Vagina (tissue), 2 donors: ENCODE data around the gene AFAP1. TPM values are rescaled to one million over a fixed set of nuclear protein-coding genes. Genes with fewer than 3 reads are reported as not detected.

Experiments
- DNase-seq, 2 donors: peaks; one replicate each; pipeline ENCODE4 v3.0.0-alpha.2; 2017; ENCODE audit errors: extremely low spot score in 2 of 2
- H3K27ac ChIP-seq: fragments of 200-600 bp; sonication (generic); one replicate; pipeline ENCODE4 v1.5.1; 2019
- H3K27me3 ChIP-seq: fragments of 200-600 bp; sonication (generic); one replicate; pipeline ENCODE4 v1.5.1; 2019
- H3K36me3 ChIP-seq, 2 donors: fragments of 200-600 bp; sonication (generic); one replicate each; pipeline ENCODE4 v1.5.1; 2017 to 2019
- H3K4me1 ChIP-seq: fragments of 200-600 bp; sonication (generic); one replicate; pipeline ENCODE4 v1.5.1; 2019
- H3K4me3 ChIP-seq, 2 donors: fragments of 200-600 bp; sonication (generic); 1 replicate in 1 of 2; 2 replicates in 1 of 2; pipeline ENCODE4 v1.5.1; 2016 to 2019
- H3K9me3 ChIP-seq: fragments of 200-600 bp; sonication (generic); one replicate; pipeline ENCODE4 v1.5.1; 2019
- POLR2A ChIP-seq, 2 donors: fragments of 450-650 bp; IDR thresholded peaks; one replicate each; pipeline ENCODE4 v1.6.1; 2017; ENCODE audit warnings: antibody characterized with exemption in 2 of 2, mild to moderate bottlenecking in 2 of 2, moderate library complexity in 2 of 2
- POLR2AphosphoS5 ChIP-seq, 2 donors: sonication (generic); formaldehyde crosslinking; IDR thresholded peaks; one replicate each; pipeline ENCODE4 v1.9.0; 2017; ENCODE audit warnings: antibody characterized with exemption in 2 of 2, mild to moderate bottlenecking in 2 of 2, low read depth in 1 of 2; ENCODE audit not compliant: insufficient read depth in 1 of 2
- intact Hi-C: fragments of 100-400 bp; cut with DNase I; formaldehyde crosslinking; loops from one replicate; pipeline ENCODE4 v1.15.1; 2023
- total RNA-seq: library from RNA; depleted of rRNA; stranded (reverse); fragments of >200 nt; gene quantifications from one replicate; pipeline ENCODE4 v1.2.3, GENCODE V29; 2016
- TF ChIP-seq, protein P1 (sequence below), 3 experiments: fragments of 450-650 bp in 2 of 3; fragments of 200-600 bp in 1 of 3; sonication (generic) in 1 of 3; IDR thresholded peaks; one replicate each; pipeline ENCODE4 v1.5.1; 2017 to 2019; ENCODE audit warnings: antibody characterized with exemption in 3 of 3, mild to moderate bottlenecking in 2 of 3, moderate library complexity in 2 of 3

The AFAP1 gene
- total RNA-seq, 1 donor from 2014 or later = 20.4 TPM

DNA sequence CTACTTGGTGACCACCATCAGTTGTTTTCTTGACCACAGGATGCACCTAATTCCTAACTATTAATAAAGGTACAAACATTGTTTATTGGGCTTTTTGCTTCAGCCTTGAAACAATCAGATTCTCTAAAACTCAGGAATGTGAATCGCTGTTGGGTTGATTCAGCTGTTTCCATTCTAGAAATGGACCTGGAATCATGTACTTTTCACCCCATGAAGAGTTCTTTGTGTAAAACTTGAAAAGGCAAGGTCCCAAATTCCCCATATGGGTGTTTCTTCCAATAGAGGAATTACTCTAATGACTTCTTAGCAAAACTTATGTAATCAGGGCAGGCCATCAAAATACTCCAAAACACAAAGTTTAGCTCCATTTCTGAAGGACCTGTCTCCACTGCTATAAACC, 7.4 kb downstream of the AFAP1 start:
- Histone ChIP-seq H3K27me3 (no peaks in the 10 kb centered on the region), H3K4me1 (peaks cover 33% of the 10 kb centered on the region), H3K27ac (no peak overlapping the region), H3K9me3 (no peaks in the 10 kb centered on the region), H3K36me3 (no peaks in the 10 kb centered on the region), H3K4me3 (no peak overlapping the region)
- TF ChIP-seq POLR2AphosphoS5 (IDR thresholded peaks at IDR 0.05; ENCODE audit: insufficient read depth in 1 of 2, low read depth in 1 of 2) = no peak
- TF ChIP-seq, protein P1, sequence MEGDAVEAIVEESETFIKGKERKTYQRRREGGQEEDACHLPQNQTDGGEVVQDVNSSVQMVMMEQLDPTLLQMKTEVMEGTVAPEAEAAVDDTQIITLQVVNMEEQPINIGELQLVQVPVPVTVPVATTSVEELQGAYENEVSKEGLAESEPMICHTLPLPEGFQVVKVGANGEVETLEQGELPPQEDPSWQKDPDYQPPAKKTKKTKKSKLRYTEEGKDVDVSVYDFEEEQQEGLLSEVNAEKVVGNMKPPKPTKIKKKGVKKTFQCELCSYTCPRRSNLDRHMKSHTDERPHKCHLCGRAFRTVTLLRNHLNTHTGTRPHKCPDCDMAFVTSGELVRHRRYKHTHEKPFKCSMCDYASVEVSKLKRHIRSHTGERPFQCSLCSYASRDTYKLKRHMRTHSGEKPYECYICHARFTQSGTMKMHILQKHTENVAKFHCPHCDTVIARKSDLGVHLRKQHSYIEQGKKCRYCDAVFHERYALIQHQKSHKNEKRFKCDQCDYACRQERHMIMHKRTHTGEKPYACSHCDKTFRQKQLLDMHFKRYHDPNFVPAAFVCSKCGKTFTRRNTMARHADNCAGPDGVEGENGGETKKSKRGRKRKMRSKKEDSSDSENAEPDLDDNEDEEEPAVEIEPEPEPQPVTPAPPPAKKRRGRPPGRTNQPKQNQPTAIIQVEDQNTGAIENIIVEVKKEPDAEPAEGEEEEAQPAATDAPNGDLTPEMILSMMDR (IDR thresholded peaks at IDR 0.05) = no peak
- no peak for TF ChIP-seq POLR2A (IDR thresholded peaks at IDR 0.05)
- no peak for DNase-seq
- intact Hi-C loops = loop anchor here (10.0 kb wide), 1 partner anchor 127 kb away; no protein-coding TSS in a partner anchor

DNA sequence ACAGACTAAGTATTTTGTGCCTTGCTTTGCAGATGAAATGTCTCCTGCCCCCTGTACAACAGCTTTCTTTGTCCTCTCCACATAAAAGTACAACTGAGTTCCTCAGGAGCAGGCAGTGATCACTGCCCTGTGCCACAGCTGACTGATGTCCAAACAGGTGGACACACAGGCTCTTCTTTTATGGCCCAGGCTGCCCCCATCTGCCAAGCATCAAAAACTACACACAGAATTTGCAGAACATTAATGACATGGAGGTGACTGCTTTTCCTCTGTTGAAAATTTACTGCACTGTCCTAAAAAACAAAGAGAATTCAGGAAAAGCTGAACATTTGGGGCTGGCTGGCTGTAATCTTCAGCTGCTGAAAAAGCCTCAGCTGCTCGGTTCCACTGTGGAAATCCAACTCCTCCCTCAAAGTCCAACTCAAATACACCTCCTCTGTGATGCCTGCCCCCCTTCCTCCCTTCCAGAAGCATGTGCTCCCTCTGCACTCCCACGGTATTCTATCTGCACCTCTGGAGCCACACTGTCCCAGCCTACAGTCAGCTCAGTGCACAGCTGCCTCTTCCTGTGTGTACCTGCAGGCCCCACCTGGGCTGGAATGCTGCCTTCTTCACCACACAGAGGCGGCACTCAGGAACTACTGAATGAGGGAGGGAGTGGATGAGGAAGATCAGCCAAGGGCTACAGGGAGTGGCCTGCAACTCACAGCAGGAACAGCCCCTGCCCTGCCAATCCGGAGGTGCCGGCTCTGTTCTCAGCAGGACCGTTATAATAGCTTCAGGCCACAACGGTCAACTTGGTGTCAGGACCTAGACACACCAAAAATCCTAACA, 10.3 kb downstream of the AFAP1 start:
- no peaks in the 10 kb centered on the region for H3K9me3 ChIP-seq
- H3K27me3 ChIP-seq = no peaks in the 10 kb centered on the region
- H3K4me3 ChIP-seq = no peak overlapping the region
- H3K36me3 ChIP-seq = no peaks in the 10 kb centered on the region
- no peak for DNase-seq
- H3K27ac ChIP-seq = no peak overlapping the region
- TF ChIP-seq, protein P1 (IDR thresholded peaks at IDR 0.05) = no peak
- TF ChIP-seq POLR2AphosphoS5 (IDR thresholded peaks at IDR 0.05; ENCODE audit: insufficient read depth in 1 of 2, low read depth in 1 of 2) (peak; percentile 31), POLR2A (IDR thresholded peaks at IDR 0.05) (no peak)
- intact Hi-C loops = loop anchor here (10.0 kb wide), 1 partner anchor 65 kb away; no protein-coding TSS in a partner anchor
- peaks cover 35% of the 10 kb centered on the region for H3K4me1 ChIP-seq

DNA sequence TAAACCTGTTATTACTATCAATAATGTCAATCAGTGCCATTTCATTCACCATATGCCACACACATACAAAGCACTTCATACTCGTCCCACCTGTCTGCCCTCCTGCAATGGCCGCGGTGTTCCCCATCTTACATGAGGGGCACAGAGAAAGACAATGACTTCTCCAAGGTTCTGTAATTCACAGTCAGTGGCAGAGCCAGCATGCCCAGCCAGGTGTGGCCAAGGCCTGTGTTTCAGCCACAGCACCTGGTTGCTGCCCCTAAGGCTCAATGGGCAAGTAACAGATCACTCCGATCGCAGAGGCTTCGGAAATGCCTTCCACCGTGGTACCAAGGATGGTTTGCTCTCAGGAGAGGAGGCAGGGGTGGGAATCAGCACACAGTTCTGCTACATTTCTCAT, 10.9 kb downstream of the AFAP1 start:
- Histone ChIP-seq H3K27ac (no peak overlapping the region), H3K27me3 (no peaks in the 10 kb centered on the region), H3K4me1 (peaks cover 34% of the 10 kb centered on the region), H3K9me3 (no peaks in the 10 kb centered on the region), H3K36me3 (no peaks in the 10 kb centered on the region), H3K4me3 (no peak overlapping the region)
- TF ChIP-seq POLR2AphosphoS5 (IDR thresholded peaks at IDR 0.05; ENCODE audit: insufficient read depth in 1 of 2, low read depth in 1 of 2) (no peak), POLR2A (IDR thresholded peaks at IDR 0.05) (no peak)
- TF ChIP-seq, protein P1 (IDR thresholded peaks at IDR 0.05) = no peak
- DNase-seq = no peak
- intact Hi-C loops = loop anchor here (10.0 kb wide), 1 partner anchor 64 kb away; no protein-coding TSS in a partner anchor

DNA sequence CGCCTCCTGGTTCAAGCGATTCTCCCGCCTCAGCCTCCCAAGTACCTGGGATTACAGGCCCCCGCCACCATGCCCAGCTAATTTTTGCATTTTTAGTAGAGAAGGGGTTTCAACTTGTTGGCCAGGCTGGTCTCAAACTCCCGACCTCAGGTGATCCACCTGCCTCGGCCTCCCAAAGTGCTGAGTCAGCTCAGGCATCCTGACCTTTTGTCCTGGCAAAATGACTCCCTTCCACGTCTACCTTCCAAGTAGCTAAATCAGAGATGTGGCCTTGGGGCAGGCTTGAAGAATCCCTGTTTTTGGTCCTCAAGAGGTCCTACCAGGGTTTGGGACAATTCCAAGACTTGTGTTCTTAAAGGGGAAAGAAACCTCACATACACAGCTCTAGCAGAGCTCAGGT, 12.8 kb downstream of the AFAP1 start:
- TF ChIP-seq, protein P1 (IDR thresholded peaks at IDR 0.05) = no peak
- TF ChIP-seq POLR2AphosphoS5 (IDR thresholded peaks at IDR 0.05; ENCODE audit: insufficient read depth in 1 of 2, low read depth in 1 of 2) = no peak
- TF ChIP-seq POLR2A (IDR thresholded peaks at IDR 0.05) = no peak
- Histone ChIP-seq H3K27ac (no peak overlapping the region), H3K36me3 (no peaks in the 10 kb centered on the region), H3K4me1 (peaks cover 26% of the 10 kb centered on the region), H3K9me3 (no peaks in the 10 kb centered on the region), H3K4me3 (no peak overlapping the region), H3K27me3 (no peaks in the 10 kb centered on the region)
- no peak for DNase-seq
- intact Hi-C loops = loop anchor here (10.0 kb wide), 1 partner anchor 62 kb away; no protein-coding TSS in a partner anchor

DNA sequence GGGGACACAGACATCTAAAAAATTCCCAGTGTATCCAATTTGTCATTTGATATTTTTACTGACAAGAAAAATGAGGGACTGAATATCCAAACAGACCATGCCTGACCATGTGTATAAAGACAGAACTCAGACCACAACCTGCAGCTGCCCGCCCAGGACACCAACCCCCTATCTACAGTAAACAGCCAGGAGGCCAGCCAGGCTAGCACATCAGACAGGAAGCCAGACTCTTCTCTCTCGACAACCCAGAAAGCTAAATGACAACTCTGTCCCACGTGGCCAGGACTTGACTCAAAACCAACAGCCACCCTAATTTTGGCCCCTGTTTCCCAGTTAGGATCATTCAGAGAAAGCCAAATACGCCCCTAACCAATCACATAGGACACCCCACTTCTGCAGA, 15.1 kb downstream of the AFAP1 start:
- TF ChIP-seq POLR2AphosphoS5 (IDR thresholded peaks at IDR 0.05; ENCODE audit: insufficient read depth in 1 of 2, low read depth in 1 of 2) = no peak
- TF ChIP-seq POLR2A (IDR thresholded peaks at IDR 0.05) = no peak
- TF ChIP-seq, protein P1 (IDR thresholded peaks at IDR 0.05) = no peak
- Histone ChIP-seq H3K4me1 (peaks cover 20% of the 10 kb centered on the region), H3K27me3 (no peaks in the 10 kb centered on the region), H3K4me3 (no peak overlapping the region), H3K36me3 (no peaks in the 10 kb centered on the region), H3K9me3 (no peaks in the 10 kb centered on the region), H3K27ac (no peak overlapping the region)
- intact Hi-C loops = loop anchor here (10.0 kb wide), 1 partner anchor 60 kb away; no protein-coding TSS in a partner anchor
- DNase-seq = no peak
